ENCODE measurements around the gene WWC1. TPM values are rescaled to one million over a fixed set of nuclear protein-coding genes. Genes with fewer than 3 reads are reported as not detected.

WWC1 gene
- total RNA-seq, 1 donor from 2014 or later, result 118 TPM

DNA sequence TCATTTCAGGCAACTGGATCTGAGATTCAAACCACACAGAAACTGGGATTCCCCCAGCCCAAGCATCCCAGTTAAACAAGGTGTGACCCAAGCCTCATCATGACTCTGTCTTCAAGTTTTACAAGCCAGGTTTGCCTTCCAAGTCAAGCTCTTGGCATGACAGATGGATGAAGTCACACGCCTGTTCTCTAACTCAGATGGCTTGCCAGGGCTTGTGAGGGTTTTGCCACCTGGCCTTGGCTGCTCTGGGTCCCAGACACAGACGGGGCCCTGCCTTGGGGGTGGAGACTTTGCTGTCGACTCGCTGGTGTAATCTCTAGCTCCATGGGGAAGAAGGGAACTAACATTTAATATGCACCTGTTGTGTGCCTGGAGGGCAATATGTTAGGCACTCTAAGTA lies 99.0 kb downstream of the WWC1 start:
- no peaks in the 10 kb centered on the region for H3K36me3 ChIP-seq (ENCODE audit: control insufficient read depth, insufficient read depth, low read length)
- TF ChIP-seq CTCF (IDR thresholded peaks at IDR 0.05; ENCODE audit: insufficient read depth, low read length, poor library complexity, severe bottlenecking), result no peak
- no peak for DNase-seq (ENCODE audit: low read depth)

DNA sequence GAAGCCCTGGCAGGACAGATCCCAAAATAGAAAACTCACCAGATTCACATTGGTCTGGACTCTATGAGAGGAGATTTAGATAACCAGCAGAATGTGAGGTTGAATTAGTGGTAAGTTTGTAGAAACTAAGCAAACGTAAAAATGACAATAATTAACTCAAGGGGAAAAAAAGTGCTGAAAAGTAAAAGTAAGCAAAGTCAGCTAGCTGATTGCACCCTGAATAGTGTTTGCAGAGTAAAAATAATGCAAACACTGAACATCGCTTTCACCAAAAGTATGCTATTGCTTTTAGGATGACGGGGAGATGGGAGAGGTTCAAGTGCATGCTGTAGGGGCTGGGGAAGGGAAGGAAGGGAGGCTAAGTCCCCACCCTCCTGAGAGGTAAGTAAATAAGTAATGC lies 102.3 kb downstream of the WWC1 start:
- Histone ChIP-seq H3K4me3 (ENCODE audit: low read depth, low read length) (no peak overlapping the region), H3K27me3 (ENCODE audit: control insufficient read depth, insufficient read depth, low read length) (no peaks in the 10 kb centered on the region), H3K36me3 (ENCODE audit: control insufficient read depth, insufficient read depth, low read length) (peaks cover 1% of the 10 kb centered on the region)
- DNase-seq (ENCODE audit: low read depth), result no peak
- no peak for TF ChIP-seq CTCF (IDR thresholded peaks at IDR 0.05; ENCODE audit: insufficient read depth, low read length, poor library complexity, severe bottlenecking)

More for the DNA sequence above, 99.0 kb downstream of the WWC1 start:
- Histone ChIP-seq H3K4me3 (ENCODE audit: low read depth, low read length) (no peak overlapping the region), H3K27me3 (ENCODE audit: control insufficient read depth, insufficient read depth, low read length) (no peaks in the 10 kb centered on the region)

GRCh38 chr5:168400429-168401220 lies 109.2 kb downstream of the WWC1 start:
- no peaks in the 10 kb centered on the region for H3K27me3 ChIP-seq (ENCODE audit: control insufficient read depth, insufficient read depth, low read length)
- TF ChIP-seq CTCF (IDR thresholded peaks at IDR 0.05; ENCODE audit: insufficient read depth, low read length, poor library complexity, severe bottlenecking), result no peak
- no peak overlapping the region for H3K4me3 ChIP-seq (ENCODE audit: low read depth, low read length)
- DNase-seq (ENCODE audit: low read depth), result no peak
- peaks cover 1% of the 10 kb centered on the region for H3K36me3 ChIP-seq (ENCODE audit: control insufficient read depth, insufficient read depth, low read length)

DNA sequence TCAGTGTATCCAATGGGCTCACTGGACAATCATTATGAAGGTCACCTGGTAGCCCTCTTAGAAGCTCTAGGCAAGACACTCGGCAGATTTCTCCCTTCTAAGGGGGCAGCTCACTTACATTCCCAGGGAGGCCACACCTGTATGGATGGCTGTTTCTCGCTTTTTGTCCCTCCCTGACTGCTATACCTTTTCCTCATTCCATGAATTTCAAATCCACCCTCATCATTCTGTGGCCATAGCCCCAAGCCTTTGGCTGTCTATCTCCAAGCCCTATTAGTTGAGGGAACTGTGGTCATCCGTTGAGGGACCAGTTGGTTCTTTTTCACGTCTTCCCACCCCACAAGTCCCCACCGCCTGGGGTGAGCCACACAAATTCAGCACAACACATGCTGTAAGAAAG lies 109.8 kb downstream of the WWC1 start:
- Histone ChIP-seq H3K27me3 (ENCODE audit: control insufficient read depth, insufficient read depth, low read length) (no peaks in the 10 kb centered on the region), H3K36me3 (ENCODE audit: control insufficient read depth, insufficient read depth, low read length) (peaks cover 1% of the 10 kb centered on the region), H3K4me3 (ENCODE audit: low read depth, low read length) (no peak overlapping the region)
- TF ChIP-seq CTCF (IDR thresholded peaks at IDR 0.05; ENCODE audit: insufficient read depth, low read length, poor library complexity, severe bottlenecking), result no peak
- no peak for DNase-seq (ENCODE audit: low read depth)

DNA sequence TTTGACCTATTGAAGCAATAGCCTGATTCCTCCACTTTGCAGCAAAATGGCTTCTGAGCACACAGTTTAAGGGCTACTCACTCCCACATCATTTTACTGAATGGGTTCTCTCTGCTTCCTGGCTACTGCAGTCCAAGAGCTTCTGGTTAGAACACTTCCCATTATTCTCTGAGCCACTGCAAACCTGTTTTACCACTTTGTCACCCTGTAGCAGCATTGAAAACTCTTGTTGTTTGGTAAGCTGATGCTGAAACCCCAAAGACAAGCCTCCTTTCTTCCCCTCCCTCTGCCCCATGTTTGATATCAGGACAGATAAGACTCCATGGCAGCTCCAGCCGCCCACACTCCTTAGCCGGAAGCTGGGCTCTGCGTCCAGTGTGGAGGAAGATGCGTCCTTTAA lies 110.4 kb downstream of the WWC1 start:
- no peak overlapping the region for H3K4me3 ChIP-seq (ENCODE audit: low read depth, low read length)
- no peak for TF ChIP-seq CTCF (IDR thresholded peaks at IDR 0.05; ENCODE audit: insufficient read depth, low read length, poor library complexity, severe bottlenecking)
- peaks cover 1% of the 10 kb centered on the region for H3K36me3 ChIP-seq (ENCODE audit: control insufficient read depth, insufficient read depth, low read length)
- peak; percentile 28 for DNase-seq (ENCODE audit: low read depth)
- no peaks in the 10 kb centered on the region for H3K27me3 ChIP-seq (ENCODE audit: control insufficient read depth, insufficient read depth, low read length)

- TF ChIP-seq CTCF (IDR thresholded peaks at IDR 0.05; ENCODE audit: insufficient read depth, low read length, poor library complexity, severe bottlenecking), result no peak
- peak; percentile 65 for DNase-seq (ENCODE audit: low read depth)
- H3K36me3 ChIP-seq (ENCODE audit: control insufficient read depth, insufficient read depth, low read length), result peaks cover 3% of the 10 kb centered on the region
- H3K4me3 ChIP-seq (ENCODE audit: low read depth, low read length), result no peak overlapping the region
- H3K27me3 ChIP-seq (ENCODE audit: control insufficient read depth, insufficient read depth, low read length), result no peaks in the 10 kb centered on the region
These were observed 112.9 kb downstream of the WWC1 start for GRCh38 chr5:168404365-168404764.
